Measurements from ENCODE around the gene CCDC90B.

CCDC90B gene

DNA sequence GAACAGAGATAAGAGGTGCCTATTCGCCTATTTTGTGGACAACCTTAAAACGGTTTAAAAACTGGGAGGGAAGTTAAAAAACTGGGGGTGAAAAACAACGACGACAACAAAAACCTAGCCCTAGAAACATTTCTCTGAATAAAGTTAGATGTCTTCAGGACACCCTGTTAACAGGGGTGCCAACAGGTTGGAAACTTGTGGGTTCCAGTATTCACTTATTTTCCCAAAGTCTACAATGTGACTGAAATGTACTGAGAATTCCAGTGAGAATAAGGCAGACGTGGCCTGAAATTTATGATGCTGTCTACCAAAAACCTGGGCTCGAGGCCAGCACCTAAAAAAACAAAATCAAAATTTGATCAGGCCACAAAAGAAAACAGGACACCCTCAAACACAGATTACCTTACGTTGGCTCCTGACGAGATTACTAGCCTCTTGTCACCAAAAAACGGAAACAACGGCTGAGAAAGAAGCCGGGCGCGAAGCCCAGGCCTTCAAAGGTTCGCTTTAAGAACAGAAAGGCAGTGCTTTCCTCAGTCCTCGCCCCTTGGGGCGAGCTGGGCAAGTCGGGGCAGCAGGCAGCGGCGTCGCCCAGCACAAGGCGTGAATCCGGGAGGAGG, 906 bp downstream of the CCDC90B start (continued):
- TF ChIP-seq, protein P1, sequence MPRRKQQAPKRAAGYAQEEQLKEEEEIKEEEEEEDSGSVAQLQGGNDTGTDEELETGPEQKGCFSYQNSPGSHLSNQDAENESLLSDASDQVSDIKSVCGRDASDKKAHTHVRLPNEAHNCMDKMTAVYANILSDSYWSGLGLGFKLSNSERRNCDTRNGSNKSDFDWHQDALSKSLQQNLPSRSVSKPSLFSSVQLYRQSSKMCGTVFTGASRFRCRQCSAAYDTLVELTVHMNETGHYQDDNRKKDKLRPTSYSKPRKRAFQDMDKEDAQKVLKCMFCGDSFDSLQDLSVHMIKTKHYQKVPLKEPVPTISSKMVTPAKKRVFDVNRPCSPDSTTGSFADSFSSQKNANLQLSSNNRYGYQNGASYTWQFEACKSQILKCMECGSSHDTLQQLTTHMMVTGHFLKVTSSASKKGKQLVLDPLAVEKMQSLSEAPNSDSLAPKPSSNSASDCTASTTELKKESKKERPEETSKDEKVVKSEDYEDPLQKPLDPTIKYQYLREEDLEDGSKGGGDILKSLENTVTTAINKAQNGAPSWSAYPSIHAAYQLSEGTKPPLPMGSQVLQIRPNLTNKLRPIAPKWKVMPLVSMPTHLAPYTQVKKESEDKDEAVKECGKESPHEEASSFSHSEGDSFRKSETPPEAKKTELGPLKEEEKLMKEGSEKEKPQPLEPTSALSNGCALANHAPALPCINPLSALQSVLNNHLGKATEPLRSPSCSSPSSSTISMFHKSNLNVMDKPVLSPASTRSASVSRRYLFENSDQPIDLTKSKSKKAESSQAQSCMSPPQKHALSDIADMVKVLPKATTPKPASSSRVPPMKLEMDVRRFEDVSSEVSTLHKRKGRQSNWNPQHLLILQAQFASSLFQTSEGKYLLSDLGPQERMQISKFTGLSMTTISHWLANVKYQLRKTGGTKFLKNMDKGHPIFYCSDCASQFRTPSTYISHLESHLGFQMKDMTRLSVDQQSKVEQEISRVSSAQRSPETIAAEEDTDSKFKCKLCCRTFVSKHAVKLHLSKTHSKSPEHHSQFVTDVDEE (CRISPR knock-in tag; IDR thresholded peaks at IDR 0.05): no peak
- TF ChIP-seq TCF4 (CRISPR knock-in tag; IDR thresholded peaks at IDR 0.05; ENCODE audit: borderline replicate concordance): no peak

DNA sequence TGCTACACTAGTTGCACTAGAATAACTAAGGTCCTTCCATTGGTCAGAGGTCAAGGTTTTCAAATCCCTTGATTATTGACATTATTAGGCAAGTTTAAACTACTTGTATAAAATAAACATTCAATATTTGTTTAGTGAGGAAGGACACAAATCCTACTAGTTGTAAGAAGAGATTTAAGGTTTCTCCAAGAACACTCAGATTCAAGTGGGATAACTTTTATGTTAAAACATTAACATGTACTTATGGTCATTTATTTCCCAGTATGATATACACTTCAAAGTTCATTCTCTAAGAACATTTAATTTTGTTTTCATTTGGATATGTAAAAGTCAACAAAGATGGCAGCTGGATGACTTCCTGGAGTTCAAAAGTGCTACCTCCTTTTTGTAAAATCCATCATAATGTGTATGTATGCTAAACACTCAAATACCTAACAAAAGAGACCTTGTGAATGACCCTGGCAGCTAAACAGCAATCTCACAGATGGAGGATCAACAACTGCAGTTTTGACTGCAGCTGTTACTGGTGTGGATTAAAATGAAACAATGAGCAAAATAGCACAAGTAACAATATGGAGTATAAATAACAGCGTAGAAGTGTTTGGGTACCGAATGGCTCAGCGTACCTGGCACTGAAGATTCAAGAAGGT, 1.5 kb downstream of the CCDC90B start:
- no peak for TF ChIP-seq BACH2 (CRISPR knock-in tag; IDR thresholded peaks at IDR 0.05; ENCODE audit: borderline replicate concordance)
- no peak for TF ChIP-seq ZNF70 (CRISPR knock-in tag; IDR thresholded peaks at IDR 0.05)
- TF ChIP-seq, protein P2, sequence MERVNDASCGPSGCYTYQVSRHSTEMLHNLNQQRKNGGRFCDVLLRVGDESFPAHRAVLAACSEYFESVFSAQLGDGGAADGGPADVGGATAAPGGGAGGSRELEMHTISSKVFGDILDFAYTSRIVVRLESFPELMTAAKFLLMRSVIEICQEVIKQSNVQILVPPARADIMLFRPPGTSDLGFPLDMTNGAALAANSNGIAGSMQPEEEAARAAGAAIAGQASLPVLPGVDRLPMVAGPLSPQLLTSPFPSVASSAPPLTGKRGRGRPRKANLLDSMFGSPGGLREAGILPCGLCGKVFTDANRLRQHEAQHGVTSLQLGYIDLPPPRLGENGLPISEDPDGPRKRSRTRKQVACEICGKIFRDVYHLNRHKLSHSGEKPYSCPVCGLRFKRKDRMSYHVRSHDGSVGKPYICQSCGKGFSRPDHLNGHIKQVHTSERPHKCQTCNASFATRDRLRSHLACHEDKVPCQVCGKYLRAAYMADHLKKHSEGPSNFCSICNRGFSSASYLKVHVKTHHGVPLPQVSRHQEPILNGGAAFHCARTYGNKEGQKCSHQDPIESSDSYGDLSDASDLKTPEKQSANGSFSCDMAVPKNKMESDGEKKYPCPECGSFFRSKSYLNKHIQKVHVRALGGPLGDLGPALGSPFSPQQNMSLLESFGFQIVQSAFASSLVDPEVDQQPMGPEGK (CRISPR knock-in tag; IDR thresholded peaks at IDR 0.05; ENCODE audit: borderline replicate concordance): no peak
- TF ChIP-seq, protein P3, sequence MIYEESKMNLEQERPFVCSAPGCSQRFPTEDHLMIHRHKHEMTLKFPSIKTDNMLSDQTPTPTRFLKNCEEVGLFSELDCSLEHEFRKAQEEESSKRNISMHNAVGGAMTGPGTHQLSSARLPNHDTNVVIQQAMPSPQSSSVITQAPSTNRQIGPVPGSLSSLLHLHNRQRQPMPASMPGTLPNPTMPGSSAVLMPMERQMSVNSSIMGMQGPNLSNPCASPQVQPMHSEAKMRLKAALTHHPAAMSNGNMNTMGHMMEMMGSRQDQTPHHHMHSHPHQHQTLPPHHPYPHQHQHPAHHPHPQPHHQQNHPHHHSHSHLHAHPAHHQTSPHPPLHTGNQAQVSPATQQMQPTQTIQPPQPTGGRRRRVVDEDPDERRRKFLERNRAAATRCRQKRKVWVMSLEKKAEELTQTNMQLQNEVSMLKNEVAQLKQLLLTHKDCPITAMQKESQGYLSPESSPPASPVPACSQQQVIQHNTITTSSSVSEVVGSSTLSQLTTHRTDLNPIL (CRISPR knock-in tag; IDR thresholded peaks at IDR 0.05; ENCODE audit: low read depth): no peak
- no peak for TF ChIP-seq ZNF8 (CRISPR knock-in tag; IDR thresholded peaks at IDR 0.05)
- TF ChIP-seq PPARA (CRISPR knock-in tag; IDR thresholded peaks at IDR 0.05; ENCODE audit: borderline replicate concordance): no peak

DNA sequence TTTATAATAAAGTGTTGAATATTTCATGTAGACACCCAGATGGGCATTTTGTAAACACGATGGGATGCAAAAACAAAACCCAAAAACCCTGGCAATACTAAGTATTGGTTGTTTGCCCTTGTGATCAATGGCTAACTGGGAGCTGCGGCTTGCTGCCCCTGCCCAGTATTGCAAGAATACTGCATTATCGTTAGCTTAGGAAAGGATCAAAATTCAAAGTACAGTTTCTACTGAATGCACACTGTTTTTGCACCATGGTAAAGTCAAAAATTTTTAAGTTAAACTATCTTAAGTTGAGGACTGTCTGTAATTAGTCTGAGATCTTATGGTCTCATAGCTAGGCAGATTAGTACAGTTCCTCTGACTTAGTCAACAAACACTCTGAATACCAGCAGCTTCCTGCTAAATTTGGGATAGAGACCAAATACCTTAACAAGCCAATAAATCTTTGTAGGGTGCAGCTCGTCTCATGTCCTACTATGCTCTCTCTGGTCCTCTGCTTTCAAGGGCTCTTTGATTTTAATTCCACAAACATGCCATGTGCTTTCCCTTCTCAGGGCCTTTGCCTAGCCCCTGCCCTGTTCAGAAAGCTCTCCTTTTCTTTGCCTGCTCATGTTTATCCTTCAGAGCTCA, 4.0 kb downstream of the CCDC90B start:
- ATAC-seq: no peak
- TF ChIP-seq ARNTL (CRISPR knock-in tag; IDR thresholded peaks at IDR 0.05; ENCODE audit: borderline replicate concordance, low read depth) (no peak), RARB (CRISPR knock-in tag; IDR thresholded peaks at IDR 0.05) (no peak), ZNF70 (CRISPR knock-in tag; IDR thresholded peaks at IDR 0.05) (no peak), CSDC2 (CRISPR knock-in tag; IDR thresholded peaks at IDR 0.05) (no peak), PPARA (CRISPR knock-in tag; IDR thresholded peaks at IDR 0.05; ENCODE audit: borderline replicate concordance) (no peak), SNAI2 (CRISPR knock-in tag; IDR thresholded peaks at IDR 0.05) (no peak), ZFP30 (CRISPR knock-in tag; IDR thresholded peaks at IDR 0.05) (no peak), ISL1 (CRISPR knock-in tag; IDR thresholded peaks at IDR 0.05) (no peak), OSR1 (CRISPR knock-in tag; IDR thresholded peaks at IDR 0.05) (no peak)

More for the DNA sequence above, 1.5 kb downstream of the CCDC90B start:
- ATAC-seq: no peak

DNA sequence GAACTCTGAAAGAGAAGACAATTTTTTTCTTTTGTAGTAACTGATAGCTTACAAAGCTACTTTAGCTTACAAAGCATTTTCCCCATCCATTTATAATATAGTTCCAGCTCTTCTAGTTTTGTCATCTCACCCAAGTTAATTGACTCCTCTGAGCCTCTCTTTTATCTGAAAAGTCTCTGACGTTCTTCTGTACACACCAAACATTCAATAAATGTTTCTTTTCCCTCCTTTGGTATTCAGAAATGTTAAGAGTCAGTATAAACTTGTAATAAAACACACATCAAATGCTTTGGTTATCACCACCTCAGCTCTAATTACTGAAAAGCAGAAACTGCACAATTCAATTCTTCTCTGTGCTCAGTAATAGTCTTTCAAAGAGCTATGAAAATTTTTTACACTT, 5.9 kb downstream of the CCDC90B start:
- TF ChIP-seq ZFP3 (CRISPR knock-in tag; IDR thresholded peaks at IDR 0.05): no peak
- no peak for TF ChIP-seq TCF4 (CRISPR knock-in tag; IDR thresholded peaks at IDR 0.05; ENCODE audit: borderline replicate concordance)
- TF ChIP-seq PPARA (CRISPR knock-in tag; IDR thresholded peaks at IDR 0.05; ENCODE audit: borderline replicate concordance): no peak
- ATAC-seq: no peak

DNA sequence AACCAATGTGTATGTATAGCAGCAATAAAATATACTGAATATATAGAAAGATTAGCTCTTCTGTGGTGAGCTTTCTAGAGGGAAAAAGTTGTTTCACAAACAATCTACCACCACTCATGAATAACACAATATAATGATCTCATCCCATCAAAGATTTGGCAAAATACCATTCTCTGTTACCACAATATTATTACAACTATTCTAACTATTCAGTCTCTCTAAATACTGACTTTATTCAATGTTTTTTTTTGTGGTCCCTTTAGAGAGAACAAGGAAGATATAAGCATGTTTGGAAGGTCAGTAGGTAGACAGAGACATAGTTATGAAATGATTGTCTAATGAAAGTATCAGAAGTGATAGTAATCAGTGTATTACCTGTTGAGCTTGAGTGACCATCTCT, 7.8 kb downstream of the CCDC90B start:
- ATAC-seq: no peak
- TF ChIP-seq PPARA (CRISPR knock-in tag; IDR thresholded peaks at IDR 0.05; ENCODE audit: borderline replicate concordance): no peak
- TF ChIP-seq TOX (CRISPR knock-in tag; IDR thresholded peaks at IDR 0.05; ENCODE audit: borderline replicate concordance): no peak
- TF ChIP-seq ZFP30 (CRISPR knock-in tag; IDR thresholded peaks at IDR 0.05): no peak
- no peak for TF ChIP-seq BACH2 (CRISPR knock-in tag; IDR thresholded peaks at IDR 0.05; ENCODE audit: borderline replicate concordance)
- no peak for TF ChIP-seq TCF4 (CRISPR knock-in tag; IDR thresholded peaks at IDR 0.05; ENCODE audit: borderline replicate concordance)
- no peak for TF ChIP-seq ARNTL (CRISPR knock-in tag; IDR thresholded peaks at IDR 0.05; ENCODE audit: borderline replicate concordance, low read depth)
- TF ChIP-seq, protein P4, sequence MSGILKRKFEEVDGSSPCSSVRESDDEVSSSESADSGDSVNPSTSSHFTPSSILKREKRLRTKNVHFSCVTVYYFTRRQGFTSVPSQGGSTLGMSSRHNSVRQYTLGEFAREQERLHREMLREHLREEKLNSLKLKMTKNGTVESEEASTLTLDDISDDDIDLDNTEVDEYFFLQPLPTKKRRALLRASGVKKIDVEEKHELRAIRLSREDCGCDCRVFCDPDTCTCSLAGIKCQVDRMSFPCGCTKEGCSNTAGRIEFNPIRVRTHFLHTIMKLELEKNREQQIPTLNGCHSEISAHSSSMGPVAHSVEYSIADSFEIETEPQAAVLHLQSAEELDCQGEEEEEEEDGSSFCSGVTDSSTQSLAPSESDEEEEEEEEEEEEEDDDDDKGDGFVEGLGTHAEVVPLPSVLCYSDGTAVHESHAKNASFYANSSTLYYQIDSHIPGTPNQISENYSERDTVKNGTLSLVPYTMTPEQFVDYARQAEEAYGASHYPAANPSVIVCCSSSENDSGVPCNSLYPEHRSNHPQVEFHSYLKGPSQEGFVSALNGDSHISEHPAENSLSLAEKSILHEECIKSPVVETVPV (CRISPR knock-in tag; IDR thresholded peaks at IDR 0.05): no peak
- TF ChIP-seq CSDC2 (CRISPR knock-in tag; IDR thresholded peaks at IDR 0.05): no peak
